Lower lobe of right lung (tissue), 2 donors: ENCODE data around the gene TTC7B. TPM values are rescaled to one million over a fixed set of nuclear protein-coding genes. Genes with fewer than 3 reads are reported as not detected.

ENCODE experiments used
- ATAC-seq, 2 donors: fragments of 200-7000 bp; cut with Tn5 transposase; one replicate each; pipeline ENCODE4 v1.9.1; 2020 to 2022; ENCODE audit warnings: mild to moderate bottlenecking in 2 of 2, moderate library complexity in 2 of 2
- DNase-seq: peaks from one replicate; pipeline ENCODE4 v3.0.0-alpha.2; 2020
- H3K27ac ChIP-seq: fragments of 200-600 bp; one replicate; pipeline ENCODE4 v1.8.0; 2022
- H3K27me3 ChIP-seq: fragments of 200-600 bp; one replicate; pipeline ENCODE4 v1.8.0; 2022; ENCODE audit warnings: low read depth
- H3K36me3 ChIP-seq: fragments of 200-600 bp; one replicate; pipeline ENCODE4 v1.8.0; 2022; ENCODE audit warnings: mild to moderate bottlenecking
- H3K4me1 ChIP-seq: fragments of 200-600 bp; one replicate; pipeline ENCODE4 v1.8.0; 2022
- H3K4me3 ChIP-seq: fragments of 200-600 bp; one replicate; pipeline ENCODE4 v1.8.0; 2022; ENCODE audit warnings: mild to moderate bottlenecking
- H3K9me3 ChIP-seq: fragments of 200-600 bp; one replicate; pipeline ENCODE4 v1.8.0; 2022
- intact Hi-C: fragments of 100-400 bp; cut with DNase I; formaldehyde crosslinking; loops from one replicate; pipeline ENCODE4 v1.11.0; 2022
- total RNA-seq: library from RNA; stranded (reverse); fragmentation: NEBNext Ultra II Directional; extraction: Animal tissue kit (Norgen Biotek cat#: 25700); gene quantifications from one replicate; pipeline ENCODE4 v1.2.1, GENCODE V29; 2021
- TF ChIP-seq, protein P1 (sequence below): fragments of 200-600 bp; IDR thresholded peaks from one replicate; pipeline ENCODE4 v1.8.0; 2022; ENCODE audit warnings: antibody characterized with exemption, mild to moderate bottlenecking
- donor health status: DM: no; HTN: yes; CAD: no; lungs with severe emphysema.

Gene TTC7B
- total RNA-seq, 1 donor from 2014 or later: 54.1 TPM

GRCh38 chr14:90630171-90630806 is 185.9 kb downstream of the TTC7B start:
- DNase-seq: no peak
- intact Hi-C loops: no loop called here
- Histone ChIP-seq H3K4me1 (peaks cover 27% of the 10 kb centered on the region), H3K27ac (peak overlapping the region; percentile 79), H3K36me3 (no peaks in the 10 kb centered on the region), H3K9me3 (no peaks in the 10 kb centered on the region), H3K27me3 (no peaks in the 10 kb centered on the region), H3K4me3 (no peak overlapping the region)
- peak; percentile 71 to 83 for ATAC-seq
- TF ChIP-seq, protein P1, sequence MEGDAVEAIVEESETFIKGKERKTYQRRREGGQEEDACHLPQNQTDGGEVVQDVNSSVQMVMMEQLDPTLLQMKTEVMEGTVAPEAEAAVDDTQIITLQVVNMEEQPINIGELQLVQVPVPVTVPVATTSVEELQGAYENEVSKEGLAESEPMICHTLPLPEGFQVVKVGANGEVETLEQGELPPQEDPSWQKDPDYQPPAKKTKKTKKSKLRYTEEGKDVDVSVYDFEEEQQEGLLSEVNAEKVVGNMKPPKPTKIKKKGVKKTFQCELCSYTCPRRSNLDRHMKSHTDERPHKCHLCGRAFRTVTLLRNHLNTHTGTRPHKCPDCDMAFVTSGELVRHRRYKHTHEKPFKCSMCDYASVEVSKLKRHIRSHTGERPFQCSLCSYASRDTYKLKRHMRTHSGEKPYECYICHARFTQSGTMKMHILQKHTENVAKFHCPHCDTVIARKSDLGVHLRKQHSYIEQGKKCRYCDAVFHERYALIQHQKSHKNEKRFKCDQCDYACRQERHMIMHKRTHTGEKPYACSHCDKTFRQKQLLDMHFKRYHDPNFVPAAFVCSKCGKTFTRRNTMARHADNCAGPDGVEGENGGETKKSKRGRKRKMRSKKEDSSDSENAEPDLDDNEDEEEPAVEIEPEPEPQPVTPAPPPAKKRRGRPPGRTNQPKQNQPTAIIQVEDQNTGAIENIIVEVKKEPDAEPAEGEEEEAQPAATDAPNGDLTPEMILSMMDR: no peak

DNA sequence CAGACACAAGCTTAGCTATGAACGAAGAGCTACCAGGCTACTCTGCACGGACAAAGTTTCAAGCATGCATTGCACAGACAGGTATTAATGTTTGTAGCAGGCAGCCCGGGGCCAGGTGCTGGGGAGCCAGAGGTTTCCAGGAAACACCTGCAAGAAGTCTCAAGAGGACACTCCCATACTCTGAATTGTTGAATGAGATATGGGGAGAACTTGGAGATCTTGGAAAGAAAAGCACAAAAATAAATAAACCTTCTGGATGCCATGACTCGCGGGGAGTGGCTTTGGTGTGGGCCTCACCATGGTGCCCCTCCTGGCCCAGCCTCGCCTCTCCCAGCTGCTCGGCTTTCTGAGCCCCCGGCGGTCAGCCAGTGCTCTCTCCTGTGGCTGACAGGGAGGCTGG is 186.8 kb downstream of the TTC7B start:
- Histone ChIP-seq H3K4me3 (no peak overlapping the region), H3K9me3 (no peaks in the 10 kb centered on the region), H3K27me3 (no peaks in the 10 kb centered on the region), H3K27ac (peak overlapping the region; percentile 79), H3K4me1 (peaks cover 36% of the 10 kb centered on the region), H3K36me3 (no peaks in the 10 kb centered on the region)
- DNase-seq (peak; percentile 73), ATAC-seq (peak; percentile 82 to 86)
- intact Hi-C loops: no loop called here
- TF ChIP-seq, protein P1: no peak

- intact Hi-C loops: no loop called here
- H3K4me1 ChIP-seq: peaks cover 42% of the 10 kb centered on the region
- H3K27ac ChIP-seq: peak overlapping the region; percentile 28
These were observed 187.4 kb downstream of the TTC7B start for GRCh38 chr14:90628825-90629224.

DNA sequence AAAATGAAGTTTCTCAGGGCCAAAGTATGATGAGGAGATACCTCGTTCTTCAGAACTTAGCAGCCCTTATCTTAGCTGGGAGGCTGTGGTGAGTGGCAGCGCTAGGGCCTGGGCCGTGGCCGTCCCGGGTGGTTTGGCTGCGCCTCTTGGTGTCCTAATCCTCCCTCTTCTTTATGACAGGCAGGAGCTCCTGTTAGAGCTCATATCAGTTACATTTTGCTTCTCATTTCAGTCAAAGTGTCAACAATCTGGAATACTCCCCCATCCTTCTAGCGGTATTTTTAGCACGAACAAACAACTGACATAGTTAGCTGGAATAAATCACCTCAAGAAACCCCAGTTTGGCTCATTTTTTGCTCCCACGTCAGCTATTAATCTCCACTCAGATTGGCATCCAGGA is 188.8 kb downstream of the TTC7B start:
- ATAC-seq: no peak
- Histone ChIP-seq H3K27me3 (no peaks in the 10 kb centered on the region), H3K4me3 (no peak overlapping the region), H3K4me1 (peaks cover 43% of the 10 kb centered on the region), H3K9me3 (no peaks in the 10 kb centered on the region), H3K36me3 (no peaks in the 10 kb centered on the region), H3K27ac (no peak overlapping the region)
- intact Hi-C loops: no loop called here
- no peak for DNase-seq
- TF ChIP-seq, protein P1: no peak

More at GRCh38 chr14:90628825-90629224, 187.4 kb downstream of the TTC7B start:
- Histone ChIP-seq H3K4me3 (no peak overlapping the region), H3K36me3 (no peaks in the 10 kb centered on the region), H3K9me3 (no peaks in the 10 kb centered on the region), H3K27me3 (no peaks in the 10 kb centered on the region)
- no peak for DNase-seq
- no peak for ATAC-seq
- TF ChIP-seq, protein P1: no peak

- intact Hi-C loops: no loop called here
- no peak overlapping the region for H3K4me3 ChIP-seq
- TF ChIP-seq, protein P1: no peak
- H3K27ac ChIP-seq: no peak overlapping the region
- H3K27me3 ChIP-seq: no peaks in the 10 kb centered on the region
- no peaks in the 10 kb centered on the region for H3K36me3 ChIP-seq
- H3K9me3 ChIP-seq: no peaks in the 10 kb centered on the region
- no peak for DNase-seq
- ATAC-seq: no peak
- H3K4me1 ChIP-seq: peaks cover 43% of the 10 kb centered on the region
These were observed 189.7 kb downstream of the TTC7B start for GRCh38 chr14:90626550-90626949.
